DMS 273 (cell line): Measurements from ENCODE around the gene KIAA1328.
"Not testable (repeated sequence)": the region's sequence is repeated elsewhere in the genome, so short reads cannot be mapped to it uniquely, and the experiment has no call there.

Experiments used
- DNase-seq: peaks from one replicate; lab custom pipeline; 2025; ENCODE audit not compliant: unreplicated experiment; lab: John Stamatoyannopoulos, UW

Gene KIAA1328

GRCh38 chr18:36885981-36886380 lies 57.1 kb downstream of the KIAA1328 start:
- no peak for DNase-seq

- no peak for DNase-seq
Observed at GRCh38 chr18:36887114-36887513, 58.2 kb downstream of the KIAA1328 start.

GRCh38 chr18:36887864-36888263 lies 58.9 kb downstream of the KIAA1328 start:
- DNase-seq, result no peak

- DNase-seq, result no peak
Observed at GRCh38 chr18:36888778-36889177, 59.9 kb downstream of the KIAA1328 start.

GRCh38 chr18:36889321-36889720 lies 60.4 kb downstream of the KIAA1328 start:
- DNase-seq, result no peak

- no peak for DNase-seq
Observed at GRCh38 chr18:36889742-36890141, 60.8 kb downstream of the KIAA1328 start.

GRCh38 chr18:36890598-36890997 lies 61.7 kb downstream of the KIAA1328 start:
- no peak for DNase-seq

GRCh38 chr18:36893227-36893626 lies 64.3 kb downstream of the KIAA1328 start:
- no peak for DNase-seq

GRCh38 chr18:36895606-36896005 lies 66.7 kb downstream of the KIAA1328 start:
- no peak for DNase-seq

- DNase-seq, result no peak
Observed at GRCh38 chr18:36897253-36897652, 68.3 kb downstream of the KIAA1328 start.

GRCh38 chr18:36899289-36899688 lies 70.4 kb downstream of the KIAA1328 start:
- peak; percentile 67 for DNase-seq

- DNase-seq, result no peak
Observed at GRCh38 chr18:36900466-36900865, 71.5 kb downstream of the KIAA1328 start.

- DNase-seq, result no peak
Observed at GRCh38 chr18:36901277-36901701, 72.4 kb downstream of the KIAA1328 start.

- no peak for DNase-seq
Observed at GRCh38 chr18:36903215-36903928, 74.4 kb downstream of the KIAA1328 start.

- DNase-seq, result peak; percentile 7
Observed at GRCh38 chr18:36905571-36905970, 76.6 kb downstream of the KIAA1328 start.

GRCh38 chr18:36909282-36909681 lies 80.4 kb downstream of the KIAA1328 start:
- not testable (repeated sequence) for DNase-seq

- DNase-seq, result no peak
Observed at GRCh38 chr18:36912887-36913286, 84.0 kb downstream of the KIAA1328 start.

GRCh38 chr18:36917907-36918306 lies 89.0 kb downstream of the KIAA1328 start:
- no peak for DNase-seq

- DNase-seq, result no peak
Observed at GRCh38 chr18:36929601-36930000, 100.7 kb downstream of the KIAA1328 start.

GRCh38 chr18:36931106-36931505 lies 102.2 kb downstream of the KIAA1328 start:
- DNase-seq, result no peak

- DNase-seq, result no peak
Observed at GRCh38 chr18:36933552-36933951, 104.6 kb downstream of the KIAA1328 start.

- DNase-seq, result peak; percentile 7
Observed at GRCh38 chr18:36934884-36935283, 106.0 kb downstream of the KIAA1328 start.

- peak; percentile 67 for DNase-seq
Observed at GRCh38 chr18:36942264-36942663, 113.3 kb downstream of the KIAA1328 start.
